ENCODE data around the gene EVC.
"Not testable (repeated sequence)": the region's sequence is repeated elsewhere in the genome, so short reads cannot be mapped to it uniquely, and the experiment has no call there.

EVC gene

DNA sequence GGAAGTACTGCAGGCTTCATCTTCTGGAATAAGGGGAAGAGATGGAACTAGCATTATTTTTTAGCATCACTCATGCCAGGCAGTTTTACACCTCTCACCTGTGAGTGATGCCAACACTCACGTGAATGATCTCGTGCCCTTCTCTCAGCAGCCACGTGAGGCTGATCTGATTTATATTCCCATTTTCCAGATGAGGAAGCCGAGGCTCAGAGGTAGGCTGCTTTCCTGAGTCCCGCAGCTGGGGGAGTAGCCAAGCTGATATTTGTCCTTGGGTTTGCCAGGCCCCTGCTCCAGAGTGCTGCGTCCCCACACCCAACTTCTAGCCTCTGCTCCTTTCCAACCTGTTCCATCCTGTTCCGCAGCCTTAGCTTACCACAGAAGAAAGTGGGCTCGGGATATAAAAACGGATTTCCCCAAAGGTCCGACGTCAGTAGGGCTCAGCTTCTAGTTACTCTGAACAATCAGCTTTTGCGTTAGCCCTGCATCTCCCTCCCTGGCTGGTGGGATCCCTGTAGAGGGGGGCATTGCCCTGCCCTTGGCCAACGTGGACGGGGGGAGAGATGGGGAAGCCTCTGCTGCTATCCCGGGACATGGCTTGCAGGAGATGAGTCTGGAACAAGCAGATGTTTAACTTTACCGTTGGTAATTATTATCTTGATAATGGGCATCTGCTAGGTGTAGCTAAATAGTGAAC is 9.3 kb downstream of the EVC start:
- TF ChIP-seq TAF1 (IDR thresholded peaks at IDR 0.05; ENCODE audit: borderline replicate concordance, low read depth, low read length) (no peak), POLR2AphosphoS5 (IDR thresholded peaks at IDR 0.05; ENCODE audit: low read depth, low read length) (no peak), POLR2A (IDR thresholded peaks at IDR 0.05; ENCODE audit: low read depth, low read length) (no peak)
- DNase-seq (ENCODE audit: insufficient read length) = no peak
- no peak for FAIRE-seq

DNA sequence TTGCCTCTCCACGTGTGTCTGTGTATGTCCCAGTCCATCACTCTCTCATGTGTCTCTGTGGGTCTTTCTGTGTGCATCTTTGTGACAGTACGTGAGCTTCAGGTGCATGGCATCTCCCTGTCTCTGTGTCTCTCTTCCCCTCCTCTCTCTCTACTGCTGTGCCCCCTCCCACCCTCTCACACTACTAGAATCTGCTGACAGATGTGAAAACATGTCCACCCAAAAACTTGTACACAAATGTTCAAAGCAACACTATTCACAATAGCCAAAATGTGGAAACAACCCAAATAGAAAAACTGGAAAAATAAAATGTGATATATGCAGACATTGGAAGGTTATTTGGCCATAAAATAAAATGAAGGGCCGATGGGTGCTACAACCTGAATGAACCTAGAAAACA is 10.0 kb downstream of the EVC start:
- FAIRE-seq = no peak
- TF ChIP-seq TAF1 (IDR thresholded peaks at IDR 0.05; ENCODE audit: borderline replicate concordance, low read depth, low read length) (no peak), POLR2A (IDR thresholded peaks at IDR 0.05; ENCODE audit: low read depth, low read length) (no peak), POLR2AphosphoS5 (IDR thresholded peaks at IDR 0.05; ENCODE audit: low read depth, low read length) (no peak)

DNA sequence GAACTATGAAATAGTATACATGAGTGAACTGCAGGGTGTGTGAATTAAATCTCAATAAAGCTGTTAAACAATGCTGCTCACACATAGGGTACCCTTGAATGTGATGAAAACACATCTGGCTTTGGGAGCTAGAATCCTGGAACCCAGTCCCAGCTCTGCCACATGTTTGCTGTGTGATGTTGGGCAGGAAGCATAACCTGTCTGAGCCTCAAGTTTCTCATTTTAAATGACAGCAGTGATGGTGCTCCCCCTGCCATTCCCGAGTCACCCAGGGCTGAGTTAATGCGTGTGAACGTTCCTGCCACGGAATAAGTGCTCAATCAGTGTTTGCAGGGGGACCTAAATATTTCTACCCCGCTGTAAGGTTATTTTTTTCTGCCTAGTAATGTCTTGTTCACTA is 10.9 kb downstream of the EVC start:
- DNase-seq (ENCODE audit: insufficient read length) (no peak), FAIRE-seq (no peak)
- TF ChIP-seq POLR2A (IDR thresholded peaks at IDR 0.05; ENCODE audit: low read depth, low read length) = no peak
- TF ChIP-seq TAF1 (IDR thresholded peaks at IDR 0.05; ENCODE audit: borderline replicate concordance, low read depth, low read length) = no peak

More for the DNA sequence above, 10.0 kb downstream of the EVC start:
- DNase-seq (ENCODE audit: insufficient read length) = no peak

DNA sequence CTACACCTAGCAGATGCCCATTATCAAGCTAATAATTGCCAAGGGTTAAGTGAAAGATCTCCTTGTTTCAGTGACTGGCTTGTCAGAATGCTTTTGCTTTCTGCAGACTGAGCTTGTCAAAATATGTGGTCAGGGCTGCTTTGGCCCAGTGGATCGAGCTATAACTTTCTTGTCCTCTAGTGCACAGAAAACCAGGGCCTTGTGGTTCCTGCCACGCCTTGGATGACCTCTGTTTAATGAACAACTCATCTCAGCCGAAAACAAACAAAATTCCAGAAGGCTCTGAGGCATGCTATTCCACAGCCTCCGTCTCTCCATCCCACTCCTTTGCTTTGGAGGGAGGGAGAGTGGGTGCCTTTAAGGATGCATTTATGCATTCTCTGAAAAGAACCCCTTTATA is 11.3 kb downstream of the EVC start:
- no peak for FAIRE-seq
- TF ChIP-seq POLR2AphosphoS5 (IDR thresholded peaks at IDR 0.05; ENCODE audit: low read depth, low read length) (no peak), POLR2A (IDR thresholded peaks at IDR 0.05; ENCODE audit: low read depth, low read length) (no peak), TAF1 (IDR thresholded peaks at IDR 0.05; ENCODE audit: borderline replicate concordance, low read depth, low read length) (no peak)
- no peak for DNase-seq (ENCODE audit: insufficient read length)

DNA sequence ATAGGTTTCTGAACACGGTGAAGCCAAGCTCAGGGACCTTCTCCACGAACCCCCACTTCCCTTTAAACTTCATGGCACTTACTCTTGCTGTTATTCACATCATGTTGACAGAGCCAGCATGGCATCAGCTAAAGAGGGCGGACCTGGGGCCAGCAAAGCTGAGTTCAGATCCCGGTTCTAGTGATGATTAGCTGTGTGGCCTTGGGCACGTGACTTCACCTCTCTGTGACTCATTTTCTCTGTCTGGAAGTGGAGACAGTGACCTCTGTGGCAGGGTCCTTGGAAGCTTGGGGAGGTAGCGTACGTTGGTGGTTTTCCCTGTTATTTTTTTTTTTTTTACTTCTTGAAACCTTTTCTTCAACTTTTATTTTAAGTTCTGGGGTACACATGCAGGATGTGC is 13.4 kb downstream of the EVC start:
- no peak for FAIRE-seq
- TF ChIP-seq TAF1 (IDR thresholded peaks at IDR 0.05; ENCODE audit: borderline replicate concordance, low read depth, low read length) = no peak
- no peak for DNase-seq (ENCODE audit: insufficient read length)

DNA sequence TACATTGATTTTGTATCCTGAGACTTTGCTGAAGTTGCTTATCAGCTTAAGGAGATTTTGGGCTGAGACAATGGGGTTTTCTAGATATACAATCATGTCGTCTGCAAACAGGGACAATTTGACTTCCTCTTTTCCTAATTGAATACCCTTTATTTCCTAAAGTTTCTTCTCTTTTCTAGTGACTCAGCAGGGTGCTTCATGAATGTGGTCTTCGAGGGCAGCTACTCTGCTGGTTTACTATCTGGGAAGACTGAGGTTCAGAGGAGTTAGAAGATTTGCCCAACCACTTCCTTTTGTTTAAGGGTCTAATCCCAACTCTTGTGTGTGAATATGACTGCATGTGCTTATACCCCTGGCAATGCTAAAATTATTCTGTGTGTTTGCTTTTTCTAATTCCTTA is 17.4 kb downstream of the EVC start:
- DNase-seq (ENCODE audit: insufficient read length); FAIRE-seq: not testable (repeated sequence)

DNA sequence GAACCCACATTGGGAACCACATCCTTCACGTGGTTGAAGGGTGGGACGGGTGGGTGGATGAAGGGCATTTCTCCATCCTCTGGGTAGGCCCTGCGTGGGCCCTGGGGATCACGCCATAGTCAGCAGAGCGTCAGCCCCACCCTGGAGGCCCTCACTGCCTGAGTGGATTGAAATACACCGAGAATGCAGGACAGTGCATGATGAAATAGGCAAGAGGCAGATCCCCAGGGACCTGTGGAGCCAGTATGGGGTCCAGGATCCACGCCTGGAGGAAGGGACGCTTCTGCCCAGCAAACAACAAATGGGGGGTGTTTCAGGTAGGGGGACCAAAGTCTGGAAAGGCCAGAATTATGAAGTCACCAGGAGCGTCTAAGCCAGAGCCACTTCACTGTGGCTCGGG is 19.4 kb downstream of the EVC start:
- TF ChIP-seq POLR2AphosphoS5 (IDR thresholded peaks at IDR 0.05; ENCODE audit: low read depth, low read length) (no peak), TAF1 (IDR thresholded peaks at IDR 0.05; ENCODE audit: borderline replicate concordance, low read depth, low read length) (no peak), POLR2A (IDR thresholded peaks at IDR 0.05; ENCODE audit: low read depth, low read length) (no peak)
- DNase-seq (ENCODE audit: insufficient read length) = no peak

DNA sequence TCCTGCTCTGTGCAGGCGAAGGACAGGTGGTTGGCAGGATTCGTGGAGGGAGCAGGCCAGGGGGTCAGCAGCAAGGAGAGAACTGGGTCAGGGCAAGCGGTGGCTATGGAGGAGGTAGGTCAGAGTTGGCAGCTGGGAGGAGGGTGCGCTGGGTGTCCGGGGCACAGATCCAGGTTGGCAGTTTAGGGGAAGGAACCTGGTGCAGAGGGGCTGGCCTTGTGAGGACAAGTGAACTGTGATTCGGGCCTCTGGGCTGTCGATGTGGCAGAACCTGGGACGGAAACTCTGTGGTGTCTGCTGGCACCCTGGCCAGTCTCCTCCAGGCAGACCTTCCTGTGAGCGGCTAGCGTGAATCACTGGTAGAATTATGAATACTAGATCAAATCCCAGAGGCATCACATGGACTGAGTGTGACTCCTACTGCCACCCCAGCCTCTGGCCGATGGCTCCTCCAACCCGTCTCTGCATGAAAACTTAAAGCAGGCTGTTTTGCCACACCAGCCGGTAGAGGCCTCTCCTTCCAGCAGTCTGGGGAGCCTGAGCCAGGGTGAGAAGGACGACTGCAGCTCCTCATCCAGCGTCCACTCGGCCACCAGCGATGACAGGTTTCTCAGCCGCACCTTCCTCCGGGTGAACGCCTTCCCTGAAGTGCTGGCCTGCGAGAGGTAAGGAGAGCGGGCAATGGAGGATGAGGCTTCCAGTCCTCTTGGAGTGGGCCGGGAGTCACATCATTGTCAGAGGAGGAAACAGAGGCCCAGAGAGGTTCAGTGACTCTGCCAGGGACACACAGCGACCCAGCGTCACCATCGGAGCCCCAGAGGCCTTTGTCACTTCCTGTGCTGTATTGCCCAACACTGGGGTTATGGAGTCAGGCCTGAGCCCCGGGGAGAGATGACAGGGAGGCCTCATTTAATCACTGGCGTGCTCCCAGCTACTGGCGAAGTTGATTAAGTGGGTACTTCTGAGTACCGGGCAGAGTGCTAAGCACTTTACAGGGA is 20.3 kb downstream of the EVC start:
- DNase-seq (ENCODE audit: insufficient read length) = no peak
- FAIRE-seq = no peak
- TF ChIP-seq POLR2A (IDR thresholded peaks at IDR 0.05; ENCODE audit: low read depth, low read length) = no peak

More for the DNA sequence above, 19.4 kb downstream of the EVC start:
- FAIRE-seq = no peak

DNA sequence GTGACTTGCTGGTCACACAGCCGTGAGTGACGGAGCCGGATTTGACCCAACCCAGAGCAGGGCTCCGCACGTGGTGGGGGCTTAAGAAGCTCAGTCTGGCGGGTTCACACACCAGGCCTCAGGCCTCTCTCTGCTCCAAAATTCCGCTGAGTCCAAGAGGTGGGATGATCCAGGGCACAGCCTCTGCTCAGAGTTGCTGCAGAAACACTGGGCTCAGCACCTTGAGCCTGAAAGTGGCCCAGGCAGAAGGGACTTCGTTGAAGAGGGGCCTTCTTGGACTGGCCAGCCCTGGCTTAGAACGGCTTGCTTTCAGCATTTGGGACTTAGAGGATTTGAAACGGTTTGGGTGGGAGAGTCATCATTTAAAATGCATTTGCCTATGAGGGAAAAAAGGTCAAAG is 21.2 kb downstream of the EVC start:
- DNase-seq (ENCODE audit: insufficient read length) (no peak), FAIRE-seq (no peak)
- no peak for TF ChIP-seq TAF1 (IDR thresholded peaks at IDR 0.05; ENCODE audit: borderline replicate concordance, low read depth, low read length)

DNA sequence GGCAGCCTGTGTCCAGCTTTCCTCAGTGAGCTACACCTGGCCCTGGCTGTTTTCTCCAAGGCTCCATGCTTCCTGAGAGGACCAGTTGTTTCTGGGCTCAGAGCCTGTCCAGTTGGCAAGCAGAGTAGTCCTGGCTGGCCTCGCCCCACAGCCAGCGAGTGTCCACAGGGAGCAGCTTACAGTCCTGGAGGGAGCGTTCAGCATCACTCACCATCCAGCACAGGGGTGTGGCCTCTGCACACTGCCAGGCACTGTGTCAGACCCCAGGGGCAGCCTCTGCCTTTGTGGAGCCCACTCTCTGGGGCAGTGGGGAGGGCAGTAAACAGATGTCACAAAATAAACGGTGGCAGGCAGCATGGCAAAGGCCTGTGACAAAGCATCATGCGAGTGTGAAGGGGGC is 23.9 kb downstream of the EVC start:
- TF ChIP-seq POLR2A (IDR thresholded peaks at IDR 0.05; ENCODE audit: low read depth, low read length) (no peak), POLR2AphosphoS5 (IDR thresholded peaks at IDR 0.05; ENCODE audit: low read depth, low read length) (no peak), TAF1 (IDR thresholded peaks at IDR 0.05; ENCODE audit: borderline replicate concordance, low read depth, low read length) (no peak)
- no peak for FAIRE-seq
- DNase-seq (ENCODE audit: insufficient read length) = no peak

DNA sequence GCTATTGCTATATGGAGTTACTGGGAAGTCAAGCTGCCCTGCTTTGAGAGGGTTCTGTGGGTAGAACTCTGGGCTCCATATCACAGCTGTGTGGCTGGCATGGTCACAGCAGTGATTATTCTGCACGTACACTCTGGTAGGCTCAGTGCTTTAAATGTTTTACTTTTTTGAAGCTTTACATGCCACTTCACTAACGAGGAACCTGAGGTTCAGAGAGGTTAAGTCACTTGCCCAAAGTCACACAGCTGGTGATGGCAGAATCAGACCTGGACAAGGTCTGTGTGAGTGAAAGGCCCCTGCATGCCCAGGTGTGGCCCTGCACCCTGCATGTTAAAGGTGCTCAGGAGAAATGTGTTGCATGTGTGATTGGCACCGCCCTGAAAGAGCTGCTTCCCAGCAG is 24.5 kb downstream of the EVC start:
- no peak for DNase-seq (ENCODE audit: insufficient read length)
- no peak for TF ChIP-seq POLR2AphosphoS5 (IDR thresholded peaks at IDR 0.05; ENCODE audit: low read depth, low read length)
- no peak for TF ChIP-seq TAF1 (IDR thresholded peaks at IDR 0.05; ENCODE audit: borderline replicate concordance, low read depth, low read length)
- TF ChIP-seq POLR2A (IDR thresholded peaks at IDR 0.05; ENCODE audit: low read depth, low read length) = no peak
- FAIRE-seq = no peak

DNA sequence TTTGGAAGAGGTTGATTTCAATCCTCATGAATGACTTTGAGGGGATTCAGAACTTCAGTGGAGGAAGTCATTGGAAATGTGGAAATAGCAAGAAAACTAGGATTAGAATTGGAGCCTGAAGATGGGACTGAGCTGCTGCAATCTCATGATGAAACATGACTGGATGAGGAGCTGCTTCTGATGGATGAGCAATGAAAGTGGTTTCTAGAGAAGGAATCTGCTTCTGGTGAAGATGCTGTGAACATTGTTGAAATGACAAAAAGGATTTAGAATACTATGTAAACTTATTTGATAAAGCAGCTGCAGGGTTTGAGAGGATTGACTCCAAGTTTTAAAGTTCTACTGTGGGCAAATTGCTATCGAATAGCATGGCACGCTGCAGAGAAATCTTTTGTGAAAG is 27.1 kb downstream of the EVC start:
- no peak for FAIRE-seq
- TF ChIP-seq POLR2A (IDR thresholded peaks at IDR 0.05; ENCODE audit: low read depth, low read length) (no peak), TAF1 (IDR thresholded peaks at IDR 0.05; ENCODE audit: borderline replicate concordance, low read depth, low read length) (no peak), POLR2AphosphoS5 (IDR thresholded peaks at IDR 0.05; ENCODE audit: low read depth, low read length) (no peak)
- no peak for DNase-seq (ENCODE audit: insufficient read length)
